Neural cell (in vitro differentiated cells): ENCODE measurements around the gene CXCL10. TPM values are rescaled to one million over a fixed set of nuclear protein-coding genes. Genes with fewer than 3 reads are reported as not detected.
"Not testable (repeated sequence)": the region's sequence is repeated elsewhere in the genome, so short reads cannot be mapped to it uniquely, and the experiment has no call there.

Experiments
- H2AFZ ChIP-seq: fragments of 200-600, 300-800 bp; sonication (generic), shearing (Covaris generic); 2 replicates; pipeline ENCODE4 v1.6.0; 2014; ENCODE audit warnings: low read depth, mild to moderate bottlenecking, antibody characterized with exemption, low read length, moderate library complexity
- H3F3A ChIP-seq: fragments of 200-600 bp; shearing (Covaris generic); 2 replicates; pipeline ENCODE4 v1.6.1; 2016; ENCODE audit warnings: mild to moderate bottlenecking, moderate library complexity, mixed read lengths, antibody characterized with exemption, low read length; ENCODE audit not compliant: insufficient read depth, poor library complexity, severe bottlenecking
- H3K27ac ChIP-seq: fragments of 200-600, 300-800 bp; sonication (generic), shearing (Covaris generic); 2 replicates; pipeline ENCODE4 v1.5.1; 2014; ENCODE audit warnings: mild to moderate bottlenecking, low read length, moderate library complexity
- H3K27me3 ChIP-seq: fragments of 300-800, 200-600 bp; sonication (generic), shearing (Covaris generic); 2 replicates; pipeline ENCODE4 v1.6.0; 2014; ENCODE audit warnings: mild to moderate bottlenecking, low read depth, low read length, moderate library complexity; ENCODE audit not compliant: insufficient read depth
- H3K36me3 ChIP-seq: fragments of 300-800, 200-600 bp; sonication (generic), shearing (Covaris generic); 2 replicates; pipeline ENCODE4 v1.5.1; 2014; ENCODE audit warnings: mild to moderate bottlenecking, antibody characterized with exemption, low read length, moderate library complexity; ENCODE audit not compliant: insufficient read depth
- H3K4me2 ChIP-seq: fragments of 300-800, 200-600 bp; sonication (generic), shearing (Covaris generic); 2 replicates; pipeline ENCODE4 v1.6.0; 2014; ENCODE audit warnings: mild to moderate bottlenecking, low read length
- H3K4me3 ChIP-seq: fragments of 300-800, 200-600 bp; sonication (generic), shearing (Covaris generic); 2 replicates; pipeline ENCODE4 v1.5.1; 2014; ENCODE audit warnings: mild to moderate bottlenecking, low read length, moderate library complexity
- H3K79me2 ChIP-seq: fragments of 200-600 bp; shearing (Covaris generic); replicated peaks from 2 replicates; pipeline ENCODE4 v1.6.0; 2014; ENCODE audit warnings: mild to moderate bottlenecking, low read length, moderate library complexity; ENCODE audit not compliant: insufficient read depth
- H3K9ac ChIP-seq: fragments of 300-800, 200-600 bp; sonication (generic), shearing (Covaris generic); 2 replicates; pipeline ENCODE4 v1.6.1; 2016; ENCODE audit warnings: mild to moderate bottlenecking, low read length, mixed read lengths
- H3K9me2 ChIP-seq: fragments of 200-600 bp; shearing (Covaris generic); 2 replicates; pipeline ENCODE4 v1.6.1; 2016; ENCODE audit warnings: mild to moderate bottlenecking, low read length, mixed read lengths; ENCODE audit not compliant: insufficient read depth
- H3K9me3 ChIP-seq: fragments of 200-600, 300-800 bp; sonication (generic), shearing (Covaris generic); 2 replicates; pipeline ENCODE4 v1.6.1; 2016; ENCODE audit warnings: mild to moderate bottlenecking, mixed run types, low read length, moderate library complexity, mixed read lengths
- H4K20me1 ChIP-seq: fragments of 200-600 bp; shearing (Covaris generic); 2 replicates; pipeline ENCODE4 v1.6.1; 2016; ENCODE audit warnings: mild to moderate bottlenecking, mixed run types; ENCODE audit not compliant: insufficient read depth
- EP300 ChIP-seq: fragments of 450-650 bp; conservative IDR thresholded peaks from 2 replicates; pipeline ENCODE4 v1.6.1; 2014; ENCODE audit warnings: antibody characterized with exemption, mild to moderate bottlenecking, moderate library complexity; ENCODE audit not compliant: poor library complexity, severe bottlenecking
- EZH2 ChIP-seq: fragments of 200-600, 300-800 bp; shearing (Covaris generic), sonication (generic); IDR thresholded peaks from 2 replicates; pipeline ENCODE4 v1.6.1; 2014; ENCODE audit warnings: antibody characterized with exemption, low read length, borderline replicate concordance, mild to moderate bottlenecking; ENCODE audit not compliant: insufficient read depth, poor library complexity, severe bottlenecking
- MXI1 ChIP-seq: fragments of 450-650 bp; conservative IDR thresholded peaks from 2 replicates; pipeline ENCODE4 v1.6.1; 2014; ENCODE audit warnings: antibody characterized with exemption, mild to moderate bottlenecking; ENCODE audit not compliant: poor library complexity, severe bottlenecking
- POLR2AphosphoS5 ChIP-seq: IDR thresholded peaks from 2 replicates; pipeline ENCODE4 v1.6.1; 2012
- RAD21 ChIP-seq: fragments of 450-650 bp; conservative IDR thresholded peaks from 2 replicates; pipeline ENCODE4 v1.6.1; 2014; ENCODE audit warnings: antibody characterized with exemption, mild to moderate bottlenecking, moderate library complexity
- SMC3 ChIP-seq: fragments of 450-650 bp; conservative IDR thresholded peaks from 2 replicates; pipeline ENCODE4 v1.6.1; 2014; ENCODE audit warnings: antibody characterized with exemption, mild to moderate bottlenecking, moderate library complexity; ENCODE audit not compliant: poor library complexity
- TAF1 ChIP-seq: IDR thresholded peaks from 2 replicates; pipeline ENCODE4 v1.6.1; 2012; ENCODE audit warnings: low read depth
- polyA plus RNA-seq: library from polyadenylated mRNA; depleted of rRNA; stranded (reverse); fragments of >200 nt; gene quantifications from 2 replicates; pipeline ENCODE4 v1.2.3, GENCODE V29; 2014
- TF ChIP-seq, protein P1 (sequence below): fragments of 450-650 bp; IDR thresholded peaks from 2 replicates; pipeline ENCODE4 v1.5.1; 2014; ENCODE audit warnings: antibody characterized with exemption, mild to moderate bottlenecking, moderate library complexity; ENCODE audit not compliant: poor library complexity, severe bottlenecking
- TF ChIP-seq, protein P2 (sequence below): IDR thresholded peaks from 2 replicates; pipeline ENCODE4 v1.6.1; 2012; ENCODE audit warnings: borderline replicate concordance

CXCL10 gene
- polyA plus RNA-seq, 1 donor from 2014 or later = not detected

DNA sequence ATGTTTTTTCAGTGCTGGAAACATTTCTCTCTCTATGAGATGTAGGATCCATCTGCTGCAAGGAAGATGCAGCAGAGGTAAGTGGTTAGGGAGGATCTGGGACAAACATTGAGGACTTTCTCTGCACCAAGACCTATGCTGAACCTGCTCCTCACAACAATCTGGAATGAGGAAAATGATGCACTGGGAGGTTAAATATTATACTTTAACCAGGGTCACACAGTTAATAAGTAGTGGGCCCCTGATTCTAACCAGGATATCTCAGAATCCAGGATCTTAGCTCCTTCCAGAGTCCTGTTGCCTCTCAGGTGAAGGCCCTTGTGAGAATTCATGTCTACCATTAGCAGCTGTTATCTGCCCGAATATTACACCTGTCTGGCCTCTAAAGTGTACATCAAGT, 23.0 kb downstream of the CXCL10 start:
- Histone ChIP-seq H3K79me2 (no peaks in the 10 kb centered on the region), H3K36me3 (no peaks in the 10 kb centered on the region), H3K9me2 (no peaks in the 10 kb centered on the region), H3K27ac (no peak overlapping the region), H3K4me2 (no peak overlapping the region), H3F3A (no peaks in the 10 kb centered on the region), H3K9ac (no peak overlapping the region), H2AFZ (no peak overlapping the region), H3K9me3 (no peaks in the 10 kb centered on the region), H3K27me3 (no peaks in the 10 kb centered on the region), H3K4me3 (no peak overlapping the region), H4K20me1 (no peaks in the 10 kb centered on the region)
- TF ChIP-seq RAD21 = no peak
- no peak for TF ChIP-seq MXI1
- TF ChIP-seq EZH2 = no peak
- TF ChIP-seq, protein P1, sequence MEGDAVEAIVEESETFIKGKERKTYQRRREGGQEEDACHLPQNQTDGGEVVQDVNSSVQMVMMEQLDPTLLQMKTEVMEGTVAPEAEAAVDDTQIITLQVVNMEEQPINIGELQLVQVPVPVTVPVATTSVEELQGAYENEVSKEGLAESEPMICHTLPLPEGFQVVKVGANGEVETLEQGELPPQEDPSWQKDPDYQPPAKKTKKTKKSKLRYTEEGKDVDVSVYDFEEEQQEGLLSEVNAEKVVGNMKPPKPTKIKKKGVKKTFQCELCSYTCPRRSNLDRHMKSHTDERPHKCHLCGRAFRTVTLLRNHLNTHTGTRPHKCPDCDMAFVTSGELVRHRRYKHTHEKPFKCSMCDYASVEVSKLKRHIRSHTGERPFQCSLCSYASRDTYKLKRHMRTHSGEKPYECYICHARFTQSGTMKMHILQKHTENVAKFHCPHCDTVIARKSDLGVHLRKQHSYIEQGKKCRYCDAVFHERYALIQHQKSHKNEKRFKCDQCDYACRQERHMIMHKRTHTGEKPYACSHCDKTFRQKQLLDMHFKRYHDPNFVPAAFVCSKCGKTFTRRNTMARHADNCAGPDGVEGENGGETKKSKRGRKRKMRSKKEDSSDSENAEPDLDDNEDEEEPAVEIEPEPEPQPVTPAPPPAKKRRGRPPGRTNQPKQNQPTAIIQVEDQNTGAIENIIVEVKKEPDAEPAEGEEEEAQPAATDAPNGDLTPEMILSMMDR = no peak
- TF ChIP-seq EP300 = no peak
- no peak for TF ChIP-seq POLR2AphosphoS5
- no peak for TF ChIP-seq TAF1
- TF ChIP-seq, protein P2, sequence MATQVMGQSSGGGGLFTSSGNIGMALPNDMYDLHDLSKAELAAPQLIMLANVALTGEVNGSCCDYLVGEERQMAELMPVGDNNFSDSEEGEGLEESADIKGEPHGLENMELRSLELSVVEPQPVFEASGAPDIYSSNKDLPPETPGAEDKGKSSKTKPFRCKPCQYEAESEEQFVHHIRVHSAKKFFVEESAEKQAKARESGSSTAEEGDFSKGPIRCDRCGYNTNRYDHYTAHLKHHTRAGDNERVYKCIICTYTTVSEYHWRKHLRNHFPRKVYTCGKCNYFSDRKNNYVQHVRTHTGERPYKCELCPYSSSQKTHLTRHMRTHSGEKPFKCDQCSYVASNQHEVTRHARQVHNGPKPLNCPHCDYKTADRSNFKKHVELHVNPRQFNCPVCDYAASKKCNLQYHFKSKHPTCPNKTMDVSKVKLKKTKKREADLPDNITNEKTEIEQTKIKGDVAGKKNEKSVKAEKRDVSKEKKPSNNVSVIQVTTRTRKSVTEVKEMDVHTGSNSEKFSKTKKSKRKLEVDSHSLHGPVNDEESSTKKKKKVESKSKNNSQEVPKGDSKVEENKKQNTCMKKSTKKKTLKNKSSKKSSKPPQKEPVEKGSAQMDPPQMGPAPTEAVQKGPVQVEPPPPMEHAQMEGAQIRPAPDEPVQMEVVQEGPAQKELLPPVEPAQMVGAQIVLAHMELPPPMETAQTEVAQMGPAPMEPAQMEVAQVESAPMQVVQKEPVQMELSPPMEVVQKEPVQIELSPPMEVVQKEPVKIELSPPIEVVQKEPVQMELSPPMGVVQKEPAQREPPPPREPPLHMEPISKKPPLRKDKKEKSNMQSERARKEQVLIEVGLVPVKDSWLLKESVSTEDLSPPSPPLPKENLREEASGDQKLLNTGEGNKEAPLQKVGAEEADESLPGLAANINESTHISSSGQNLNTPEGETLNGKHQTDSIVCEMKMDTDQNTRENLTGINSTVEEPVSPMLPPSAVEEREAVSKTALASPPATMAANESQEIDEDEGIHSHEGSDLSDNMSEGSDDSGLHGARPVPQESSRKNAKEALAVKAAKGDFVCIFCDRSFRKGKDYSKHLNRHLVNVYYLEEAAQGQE = no peak
- no peak for TF ChIP-seq SMC3

DNA sequence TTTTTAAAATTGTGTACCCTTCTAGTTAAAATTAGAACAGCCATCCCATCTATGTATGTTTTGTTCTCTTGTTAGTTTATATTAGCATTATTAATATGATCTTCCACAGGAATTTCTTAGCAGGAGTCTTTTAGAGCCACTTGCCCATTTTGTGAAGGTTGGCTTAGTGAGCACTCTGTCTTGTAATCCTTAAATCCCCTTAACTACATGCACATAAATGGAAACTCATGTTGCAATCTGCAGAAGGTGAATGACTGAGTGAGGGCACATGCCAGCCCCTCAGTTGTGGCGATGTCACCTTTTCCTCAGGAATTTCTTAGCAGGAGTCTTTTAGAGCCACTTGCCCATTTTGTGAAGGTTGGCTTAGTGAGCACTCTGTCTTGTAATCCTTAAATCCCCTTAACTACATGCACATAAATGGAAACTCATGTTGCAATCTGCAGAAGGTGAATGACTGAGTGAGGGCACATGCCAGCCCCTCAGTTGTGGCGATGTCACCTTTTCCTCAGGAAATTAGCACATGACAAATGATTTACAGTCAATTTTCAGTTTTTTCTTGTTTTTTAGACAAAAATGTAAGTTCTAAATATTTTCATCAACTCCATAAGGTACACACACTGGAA, 24.7 kb downstream of the CXCL10 start:
- not testable (repeated sequence) for H3K9ac ChIP-seq, H3K27ac ChIP-seq, H3K36me3 ChIP-seq, H4K20me1 ChIP-seq, H3K27me3 ChIP-seq, H2AFZ ChIP-seq, H3K9me3 ChIP-seq, H3K9me2 ChIP-seq, H3K4me2 ChIP-seq, H3K4me3 ChIP-seq, H3F3A ChIP-seq, H3K79me2 ChIP-seq

DNA sequence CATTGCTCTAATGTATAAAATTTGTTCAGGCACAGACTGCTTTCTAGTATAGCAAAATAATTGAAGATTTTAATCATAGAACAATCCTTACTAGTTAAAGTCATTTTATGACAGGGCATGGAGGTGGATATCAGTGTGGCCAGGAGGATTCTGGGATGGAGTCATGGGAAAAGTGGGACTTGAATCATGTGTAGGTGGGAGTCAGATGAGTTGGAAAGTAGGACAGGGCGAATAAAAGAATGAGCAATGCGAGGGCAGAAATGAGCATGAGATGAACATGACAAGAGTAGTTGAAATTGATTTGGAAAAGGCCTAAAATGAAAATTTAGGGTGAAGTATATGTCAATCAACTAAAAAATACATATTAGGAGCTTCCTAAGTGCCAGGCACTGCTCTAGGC, 25.4 kb downstream of the CXCL10 start:
- Histone ChIP-seq H3F3A (no peaks in the 10 kb centered on the region), H3K36me3 (no peaks in the 10 kb centered on the region), H3K4me2 (no peak overlapping the region), H3K79me2 (no peaks in the 10 kb centered on the region), H4K20me1 (no peaks in the 10 kb centered on the region), H3K9me3 (no peaks in the 10 kb centered on the region), H3K27ac (no peak overlapping the region), H2AFZ (no peak overlapping the region), H3K27me3 (no peaks in the 10 kb centered on the region), H3K4me3 (no peak overlapping the region), H3K9me2 (no peaks in the 10 kb centered on the region), H3K9ac (no peak overlapping the region)
- TF ChIP-seq RAD21 (no peak), EZH2 (no peak), TAF1 (no peak), MXI1 (no peak), POLR2AphosphoS5 (no peak), SMC3 (no peak), EP300 (no peak)
- TF ChIP-seq, protein P1 = no peak
- TF ChIP-seq, protein P2 = no peak
